Mesangial cell (primary cell): Measurements from ENCODE around the gene MAP3K7. TPM values are rescaled to one million over a fixed set of nuclear protein-coding genes. Genes with fewer than 3 reads are reported as not detected.

Source experiments
- total RNA-seq: library from RNA; depleted of rRNA; stranded (reverse); fragments of >200 nt; gene quantifications from 2 replicates; pipeline ENCODE4 v1.2.3, GENCODE V29; 2015

Gene MAP3K7
- 13.1 and 16.8 TPM in 2 replicates for total RNA-seq

DNA sequence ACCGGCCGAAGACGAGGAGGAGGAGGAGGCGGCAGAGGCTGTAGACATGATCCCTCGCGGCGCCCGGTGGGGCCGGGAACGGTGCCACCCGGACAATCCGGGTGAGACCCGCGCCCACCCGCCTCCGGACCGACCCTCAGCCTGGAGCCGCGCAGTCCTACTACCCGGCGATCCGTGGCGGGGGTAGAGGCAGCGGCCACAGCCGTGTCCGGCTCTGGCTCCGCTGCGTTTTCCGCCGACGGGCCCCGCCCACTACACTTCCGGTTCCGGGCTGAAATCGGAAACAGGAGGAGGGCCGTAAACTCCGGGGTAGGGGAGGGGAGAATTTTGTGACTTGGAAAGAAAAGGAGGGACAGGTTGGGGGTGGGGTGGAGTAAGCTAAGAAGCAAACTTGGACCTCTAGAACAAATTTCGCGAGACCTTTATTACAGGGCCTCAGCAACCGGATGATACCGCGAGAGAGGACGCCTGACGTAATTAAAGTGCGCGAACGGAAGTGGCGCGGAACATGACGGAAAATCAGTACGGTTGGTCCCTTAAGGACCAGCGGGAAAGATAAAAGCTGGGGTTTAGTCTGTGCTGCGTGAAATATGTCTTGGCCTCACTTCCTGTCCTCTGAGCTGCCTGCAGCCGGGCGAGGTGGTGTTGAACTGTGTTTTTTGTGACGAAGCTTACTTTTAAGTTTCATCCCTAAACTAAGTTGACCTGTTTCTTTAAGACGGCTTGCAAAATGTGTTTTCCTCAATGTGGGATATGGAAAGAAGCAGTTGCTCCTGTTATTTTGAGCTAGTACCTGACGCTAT, at the start of gene MAP3K7:
TSS of gene MAP3K7 (minus strand) at position 237 of the 803 bp plus-strand sequence. CDS start at position 48, 189 bp downstream.

